ENCODE results near the gene LRIF1. TPM values are rescaled to one million over a fixed set of nuclear protein-coding genes. Genes with fewer than 3 reads are reported as not detected.
"Not testable (repeated sequence)": the region's sequence is repeated elsewhere in the genome, so short reads cannot be mapped to it uniquely, and the experiment has no call there.

Gene LRIF1
- total RNA-seq, 4 donors from 2014 or later: 3.9 to 10.9 (median 8.7) TPM

- TF ChIP-seq CTCF (IDR thresholded peaks at IDR 0.05) (no peak), EP300 (IDR thresholded peaks at IDR 0.05) (no peak), POLR2A (IDR thresholded peaks at IDR 0.05) (no peak)
- Histone ChIP-seq H3K9me3 (peaks cover 0 to 57% (median 4%) of the 10 kb centered on the region in 4 donors), H3K27me3 (no peaks in the 10 kb centered on the region), H3K4me1 (no peaks in the 10 kb centered on the region), H3K36me3 (peaks cover 0 to 89% (median 17%) of the 10 kb centered on the region in 3 donors), H3K4me3 (no peak overlapping the region), H3K27ac (no peak overlapping the region)
- WGBS, 2 donors: 81 to 97% methylated on average over 1 of the region's 1 CpG
- DNase-seq (ENCODE audit: low spot score in 2 of 2): no peak
Measured at GRCh38 chr1:110951161-110951560, 12.6 kb downstream of the LRIF1 start.

- WGBS, 2 donors: 94 to 95% methylated on average over 10 of the region's 10 CpGs
- H3K4me3 ChIP-seq: no peak overlapping the region
- H3K36me3 ChIP-seq: peaks cover 0 to 80% (median 17%) of the 10 kb centered on the region in 3 donors
- no peaks in the 10 kb centered on the region for H3K27me3 ChIP-seq
- TF ChIP-seq CTCF (IDR thresholded peaks at IDR 0.05) (no peak), EP300 (IDR thresholded peaks at IDR 0.05) (no peak), POLR2A (IDR thresholded peaks at IDR 0.05) (no peak)
- H3K4me1 ChIP-seq: no peaks in the 10 kb centered on the region
- H3K9me3 ChIP-seq: peaks cover 0 to 51% (median 2%) of the 10 kb centered on the region in 4 donors
- DNase-seq (ENCODE audit: low spot score in 2 of 2): no peak
- H3K27ac ChIP-seq: no peak overlapping the region
Measured at GRCh38 chr1:110948038-110948810, 15.5 kb downstream of the LRIF1 start.

GRCh38 chr1:110945626-110946025 is 18.1 kb downstream of the LRIF1 start:
- H3K36me3 ChIP-seq: peaks cover 0 to 54% (median 17%) of the 10 kb centered on the region in 3 donors
- no peak for DNase-seq (ENCODE audit: low spot score in 2 of 2)
- 95 to 100% methylated on average over 2 of the region's 2 CpGs for WGBS, 2 donors
- no peaks in the 10 kb centered on the region for H3K4me1 ChIP-seq
- no peaks in the 10 kb centered on the region for H3K27me3 ChIP-seq
- TF ChIP-seq EP300 (IDR thresholded peaks at IDR 0.05) (no peak), POLR2A (IDR thresholded peaks at IDR 0.05) (no peak), CTCF (IDR thresholded peaks at IDR 0.05) (no peak)
- no peak overlapping the region for H3K27ac ChIP-seq
- peaks cover 0 to 53% (median 2%) of the 10 kb centered on the region in 4 donors for H3K9me3 ChIP-seq
- no peak overlapping the region for H3K4me3 ChIP-seq

- no peaks in the 10 kb centered on the region for H3K27me3 ChIP-seq
- peaks cover 0 to 59% (median 2%) of the 10 kb centered on the region in 4 donors for H3K9me3 ChIP-seq
- 70% methylated on average over 3 of the region's 3 CpGs for WGBS, 2 donors
- no peak for DNase-seq (ENCODE audit: low spot score in 2 of 2)
- H3K27ac ChIP-seq: no peak overlapping the region
- no peak overlapping the region for H3K4me3 ChIP-seq
- TF ChIP-seq EP300 (IDR thresholded peaks at IDR 0.05) (no peak), POLR2A (IDR thresholded peaks at IDR 0.05) (no peak), CTCF (IDR thresholded peaks at IDR 0.05) (no peak)
- peaks cover 0 to 46% (median 16%) of the 10 kb centered on the region in 3 donors for H3K36me3 ChIP-seq
- no peaks in the 10 kb centered on the region for H3K4me1 ChIP-seq
Measured at GRCh38 chr1:110944806-110945205, 18.9 kb downstream of the LRIF1 start.

GRCh38 chr1:110936567-110936966 is 27.2 kb downstream of the LRIF1 start:
- WGBS, 2 donors: 87 to 88% methylated on average over 1 of the region's 1 CpG
- Histone ChIP-seq H3K36me3 (peaks cover 0 to 8% (median 0%) of the 10 kb centered on the region in 3 donors), H3K27ac (no peak overlapping the region), H3K4me3 (no peak overlapping the region), H3K27me3 (no peaks in the 10 kb centered on the region), H3K9me3 (peaks cover 0 to 73% (median 9%) of the 10 kb centered on the region in 4 donors), H3K4me1 (no peaks in the 10 kb centered on the region)
- no peak for DNase-seq (ENCODE audit: low spot score in 2 of 2)
- TF ChIP-seq CTCF (IDR thresholded peaks at IDR 0.05): no peak
- no peak for TF ChIP-seq EP300 (IDR thresholded peaks at IDR 0.05)
- no peak for TF ChIP-seq POLR2A (IDR thresholded peaks at IDR 0.05)

GRCh38 chr1:110931097-110931496 is 32.6 kb downstream of the LRIF1 start:
- H3K36me3 ChIP-seq; H3K4me1 ChIP-seq; H3K27me3 ChIP-seq; H3K4me3 ChIP-seq; H3K27ac ChIP-seq; DNase-seq (ENCODE audit: low spot score in 2 of 2): not testable (repeated sequence)
- H3K9me3 ChIP-seq: peaks cover 0 to 54% (median 5%) of the 10 kb centered on the region in 4 donors
- 94% methylated on average over 3 of the region's 3 CpGs for WGBS, 2 donors

Measured in tibial nerve (tissue), 4 donors.